Right lobe of liver (tissue), 6 donors: ENCODE data around the gene APOB. TPM values are rescaled to one million over a fixed set of nuclear protein-coding genes. Genes with fewer than 3 reads are reported as not detected.

Experiments used
- ATAC-seq, 4 donors: fragments of 200-7000 bp; cut with Tn5 transposase; one replicate each; pipeline ENCODE4 v1.9.1; 2020; ENCODE audit warnings: mild to moderate bottlenecking in 4 of 4, moderate library complexity in 4 of 4
- DNase-seq, 3 donors: peaks; one replicate each; pipeline ENCODE4 v3.0.0-alpha.2; 2020
- H3K27ac ChIP-seq, 3 donors: fragments of 200-600 bp; one replicate each; pipeline ENCODE4 v1.8.0; 2022
- H3K27me3 ChIP-seq, 2 donors: fragments of 200-600 bp; one replicate each; pipeline ENCODE4 v1.8.0; 2022
- H3K36me3 ChIP-seq, 4 donors: fragments of 200-600 bp; sonication (generic) in 1 of 4; one replicate each; pipeline versions ENCODE4 v1.5.1 to v1.8.0; 2017 to 2022; ENCODE audit warnings: control low read depth in 1 of 4
- H3K4me1 ChIP-seq, 4 donors: fragments of 200-600 bp; sonication (generic) in 1 of 4; one replicate each; pipeline versions ENCODE4 v1.5.1 to v1.8.0; 2017 to 2022; ENCODE audit warnings: control low read depth in 1 of 4
- H3K4me3 ChIP-seq, 3 donors: fragments of 200-600 bp; one replicate each; pipeline ENCODE4 v1.8.0; 2022
- H3K9me3 ChIP-seq, 4 donors: fragments of 200-600 bp; sonication (generic) in 1 of 4; one replicate each; pipeline versions ENCODE4 v1.5.1 to v1.8.0; 2017 to 2022; ENCODE audit warnings: control low read depth in 1 of 4
- POLR2A ChIP-seq: fragments of 450-650 bp; IDR thresholded peaks from one replicate; pipeline ENCODE4 v1.6.1; 2017; ENCODE audit warnings: antibody characterized with exemption, mild to moderate bottlenecking
- WGBS: methylation state at CpG from one replicate; pipeline ENCODE4 v1.1.6; 2018; ENCODE audit warnings: low coverage, low lambda C conversion rate; ENCODE audit not compliant: insufficient coverage; ENCODE audit errors: missing lambda C conversion rate; 5-methylcytosine and 5-hydroxymethylcytosine counted together
- intact Hi-C, 2 donors: fragments of 100-400 bp; cut with DNase I; formaldehyde crosslinking; loops; one replicate each; pipeline versions ENCODE4 v1.11.2 to v1.14.1; 2022
- total RNA-seq, 6 experiments: library from RNA; depleted of rRNA in 2 of 6; stranded (reverse); fragments of >200 nt in 2 of 6; fragmentation: NEBNext Ultra II Directional in 3 of 6; extraction: Animal tissue kit (Norgen Biotek cat#: 25700) in 3 of 6; gene quantifications; one replicate each; pipeline versions ENCODE4 v1.1.0 to v1.2.4, GENCODE V29; 2016 to 2023
- TF ChIP-seq, protein P1 (sequence below), 4 donors: fragments of 200-600 bp in 3 of 4; fragments of 450-650 bp in 1 of 4; IDR thresholded peaks; one replicate each; pipeline versions ENCODE4 v1.5.1 to v1.8.0; 2016 to 2022; ENCODE audit warnings: antibody characterized with exemption in 4 of 4, mild to moderate bottlenecking in 2 of 4
- donor health status: DM: no; HTN: yes; CAD: no.
- donor health status: DM: no; HTN: no; CAD: no.
- donor health status: DM: no; HTN: no; CAD: no.
- donor health status: DM: no; HTN: yes; CAD: no.
- donor health status: DM: no; HTN: yes; CAD: no.

The APOB gene
- total RNA-seq, 6 experiments from 2014 or later, result 2,615 to 3,271 (median 2,774) TPM

DNA sequence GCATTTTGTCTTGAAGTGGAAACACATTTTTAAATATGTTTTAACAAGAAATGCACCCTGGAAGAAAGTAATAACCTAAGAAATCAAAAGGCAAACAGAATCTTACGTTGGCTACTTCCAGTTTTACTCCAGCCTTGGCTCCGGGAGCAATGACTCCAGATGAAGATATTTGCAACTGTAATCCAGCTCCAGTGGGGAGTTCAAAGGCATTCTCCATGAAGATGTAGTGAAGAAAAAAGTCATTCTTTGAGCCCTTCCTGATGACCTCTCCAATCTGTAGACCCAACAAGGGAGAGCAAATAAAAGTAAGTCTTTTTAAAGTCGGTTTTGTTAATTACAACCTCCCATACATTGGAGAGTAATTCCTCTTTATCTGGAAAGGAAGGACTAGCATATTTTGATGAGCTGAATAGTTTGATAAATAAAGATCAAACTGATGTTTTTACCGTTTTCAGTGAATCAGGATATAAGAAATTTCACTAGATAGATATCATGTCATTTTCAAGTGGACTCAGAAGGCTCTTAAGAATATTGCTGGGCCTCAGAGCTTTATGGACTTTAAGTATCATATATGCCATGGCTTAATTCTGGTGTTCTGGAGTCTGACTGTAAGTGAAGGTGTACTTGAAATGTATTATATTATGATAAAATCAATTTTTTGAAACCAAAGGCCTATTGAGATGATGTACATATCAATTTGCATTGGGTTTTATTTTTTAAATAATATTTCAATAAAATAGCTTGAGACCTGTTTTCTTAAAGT is 20.3 kb downstream of the APOB start:
- Histone ChIP-seq H3K36me3 (peaks cover 0 to 100% (median 62%) of the 10 kb centered on the region in 4 donors), H3K27ac (no peak overlapping the region), H3K27me3 (no peaks in the 10 kb centered on the region), H3K4me3 (no peak overlapping the region), H3K4me1 (peaks cover 0 to 3% (median 0%) of the 10 kb centered on the region in 4 donors), H3K9me3 (no peaks in the 10 kb centered on the region)
- intact Hi-C loops, result no loop called here
- DNase-seq, result no peak
- WGBS, result 58% methylated on average over 4 of the region's 4 CpGs
- ATAC-seq, result no peak
- TF ChIP-seq POLR2A, result peak; percentile 16
- TF ChIP-seq, protein P1, sequence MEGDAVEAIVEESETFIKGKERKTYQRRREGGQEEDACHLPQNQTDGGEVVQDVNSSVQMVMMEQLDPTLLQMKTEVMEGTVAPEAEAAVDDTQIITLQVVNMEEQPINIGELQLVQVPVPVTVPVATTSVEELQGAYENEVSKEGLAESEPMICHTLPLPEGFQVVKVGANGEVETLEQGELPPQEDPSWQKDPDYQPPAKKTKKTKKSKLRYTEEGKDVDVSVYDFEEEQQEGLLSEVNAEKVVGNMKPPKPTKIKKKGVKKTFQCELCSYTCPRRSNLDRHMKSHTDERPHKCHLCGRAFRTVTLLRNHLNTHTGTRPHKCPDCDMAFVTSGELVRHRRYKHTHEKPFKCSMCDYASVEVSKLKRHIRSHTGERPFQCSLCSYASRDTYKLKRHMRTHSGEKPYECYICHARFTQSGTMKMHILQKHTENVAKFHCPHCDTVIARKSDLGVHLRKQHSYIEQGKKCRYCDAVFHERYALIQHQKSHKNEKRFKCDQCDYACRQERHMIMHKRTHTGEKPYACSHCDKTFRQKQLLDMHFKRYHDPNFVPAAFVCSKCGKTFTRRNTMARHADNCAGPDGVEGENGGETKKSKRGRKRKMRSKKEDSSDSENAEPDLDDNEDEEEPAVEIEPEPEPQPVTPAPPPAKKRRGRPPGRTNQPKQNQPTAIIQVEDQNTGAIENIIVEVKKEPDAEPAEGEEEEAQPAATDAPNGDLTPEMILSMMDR (IDR thresholded peaks at IDR 0.05), result no peak

DNA sequence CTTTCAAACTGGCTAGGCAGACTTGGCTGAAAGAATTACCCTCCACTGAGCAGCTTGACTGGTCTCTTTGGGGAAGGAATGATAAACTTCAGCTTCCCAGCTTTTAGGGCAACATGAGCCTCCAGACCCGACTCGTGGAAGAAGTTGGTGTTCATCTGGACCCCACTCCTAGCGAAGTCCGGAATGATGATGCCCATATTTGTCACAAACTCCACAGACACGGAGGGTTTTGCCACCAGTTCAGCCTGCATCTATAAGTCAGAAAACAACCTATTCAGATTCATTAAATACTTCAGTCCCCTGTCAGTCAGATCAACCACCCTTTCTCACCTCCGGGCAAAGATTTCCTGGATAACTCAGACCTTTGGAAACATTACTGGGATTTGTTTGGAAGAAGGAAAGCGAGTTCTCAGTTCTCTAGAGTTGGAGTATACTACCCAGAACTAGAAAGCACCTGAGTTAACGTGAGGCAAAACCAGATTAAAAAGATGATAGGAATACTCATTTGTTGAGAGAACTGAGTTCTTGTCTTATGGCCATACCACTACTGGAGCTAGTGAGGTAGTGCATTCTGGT is 21.0 kb downstream of the APOB start:
- Histone ChIP-seq H3K36me3 (peaks cover 0 to 100% (median 59%) of the 10 kb centered on the region in 4 donors), H3K27me3 (no peaks in the 10 kb centered on the region), H3K9me3 (no peaks in the 10 kb centered on the region), H3K4me3 (no peak overlapping the region), H3K27ac (no peak overlapping the region), H3K4me1 (peaks cover 0 to 3% (median 0%) of the 10 kb centered on the region in 4 donors)
- no peak for DNase-seq
- intact Hi-C loops, result no loop called here
- TF ChIP-seq, protein P1 (IDR thresholded peaks at IDR 0.05), result no peak
- no peak for TF ChIP-seq POLR2A
- ATAC-seq, result no peak
- 82% methylated on average over 8 of the region's 8 CpGs for WGBS

DNA sequence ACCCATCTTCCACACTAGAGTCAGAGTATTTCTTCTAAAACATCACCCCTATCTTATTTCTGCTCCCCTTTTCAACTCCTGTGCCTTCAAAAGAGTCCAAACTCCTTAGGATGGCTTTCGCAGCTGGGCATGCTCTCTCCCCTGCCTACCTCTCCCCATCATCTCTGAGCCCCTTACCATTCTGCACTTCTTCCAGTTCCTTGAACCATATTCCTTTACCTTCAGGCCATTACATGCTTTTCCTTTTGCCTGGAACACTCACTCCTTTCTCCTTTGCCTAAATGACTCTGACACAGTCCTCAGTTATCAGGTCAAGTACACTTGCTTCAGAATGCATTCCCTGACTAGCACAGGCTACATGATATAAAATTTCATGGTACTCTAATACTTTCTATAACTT is 22.4 kb downstream of the APOB start:
- ATAC-seq (no peak), DNase-seq (no peak)
- Histone ChIP-seq H3K4me3 (no peak overlapping the region), H3K4me1 (peaks cover 0 to 3% (median 0%) of the 10 kb centered on the region in 4 donors), H3K27ac (no peak overlapping the region), H3K36me3 (peaks cover 0 to 100% (median 56%) of the 10 kb centered on the region in 4 donors), H3K27me3 (no peaks in the 10 kb centered on the region), H3K9me3 (no peaks in the 10 kb centered on the region)
- 90% methylated on average over 1 of the region's 1 CpG for WGBS
- TF ChIP-seq, protein P1 (IDR thresholded peaks at IDR 0.05), result no peak
- TF ChIP-seq POLR2A, result no peak
- intact Hi-C loops, result no loop called here

DNA sequence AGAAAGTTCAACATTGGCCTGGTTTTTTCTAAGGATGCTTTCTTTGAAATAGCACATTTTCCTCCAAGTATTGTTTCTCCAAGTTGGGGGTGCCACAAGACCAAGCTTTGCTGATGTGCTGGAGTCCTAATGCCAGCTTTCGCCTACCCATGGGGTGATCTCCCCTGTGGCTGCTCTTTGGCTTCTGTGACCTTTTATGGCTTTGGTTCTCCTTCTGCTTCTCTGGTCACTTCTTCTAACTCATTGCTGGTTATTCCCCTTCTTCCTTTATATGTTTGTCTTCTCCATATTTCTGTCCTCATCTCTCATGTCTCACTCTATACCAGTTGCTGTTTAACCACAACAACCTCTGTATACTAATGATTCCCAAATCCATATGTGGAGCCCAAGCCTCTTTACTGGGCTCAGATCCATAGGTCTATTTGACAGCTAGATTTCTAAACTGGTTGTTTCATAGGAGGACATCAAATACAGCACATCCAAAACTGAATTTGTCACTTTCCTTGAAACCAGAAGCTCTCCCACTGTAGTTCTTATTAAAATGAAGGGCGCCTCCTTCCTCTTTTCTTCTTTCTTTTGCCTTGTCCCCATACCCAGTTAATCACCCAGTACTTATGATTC is 23.1 kb downstream of the APOB start:
- no peak for TF ChIP-seq POLR2A
- TF ChIP-seq, protein P1 (IDR thresholded peaks at IDR 0.05), result no peak
- no peak for DNase-seq
- Histone ChIP-seq H3K4me3 (no peak overlapping the region), H3K9me3 (no peaks in the 10 kb centered on the region), H3K36me3 (peaks cover 0 to 100% (median 58%) of the 10 kb centered on the region in 4 donors), H3K4me1 (peaks cover 0 to 3% (median 0%) of the 10 kb centered on the region in 4 donors), H3K27ac (no peak overlapping the region), H3K27me3 (no peaks in the 10 kb centered on the region)
- WGBS, result 90% methylated on average over 2 of the region's 2 CpGs
- peak in 3 of 4 donors; percentile 7 to 20 (median 12) for ATAC-seq
- intact Hi-C loops, result no loop called here
